Activated T-helper 1 cell treated with anti-CD3 and anti-CD28 coated beads, Interleukin-12 subunit alpha, Interleukin-12 subunit beta, Interleukin-2, Interleukin-4 antibody, amounts not matched to agents 30 ng/mL and 10 ng/mL and 1 ng/mL, durations not matched to agents 14 hours and 24 hours and 36 hours (primary cell): ENCODE data around the gene GSDMA. TPM values are rescaled to one million over a fixed set of nuclear protein-coding genes. Genes with fewer than 3 reads are reported as not detected.
A peak's percentile ranks its signal among the peaks of the same experiment; 100 is the strongest.

ENCODE experiments used
- DNase-seq: peaks from one replicate; pipeline ENCODE4 v3.0.0; 2021; ENCODE audit warnings: low spot score
- H3K27ac Mint-ChIP-seq: one replicate; pipeline ENCODE4 v1.8.0; 2021; ENCODE audit warnings: mild to moderate bottlenecking, mixed read lengths
- H3K27me3 Mint-ChIP-seq: one replicate; pipeline ENCODE4 v1.8.0; 2022; ENCODE audit warnings: mild to moderate bottlenecking, moderate library complexity, mixed read lengths; ENCODE audit not compliant: insufficient read depth
- H3K36me3 Mint-ChIP-seq: one replicate; pipeline ENCODE4 v1.8.0; 2021; ENCODE audit warnings: low read depth, mixed read lengths
- H3K4me1 Mint-ChIP-seq: one replicate; pipeline ENCODE4 v1.8.0; 2021; ENCODE audit warnings: low read depth, mixed read lengths
- H3K4me3 Mint-ChIP-seq: one replicate; pipeline ENCODE4 v1.8.0; 2021; ENCODE audit warnings: mild to moderate bottlenecking, moderate library complexity, mixed read lengths
- H3K9me3 Mint-ChIP-seq: one replicate; pipeline ENCODE4 v1.8.0; 2021; ENCODE audit warnings: mixed read lengths
- intact Hi-C: fragments of 100-400 bp; cut with micrococcal nuclease; formaldehyde crosslinking; loops from one replicate; pipeline ENCODE4 v1.15.1; 2024
- total RNA-seq: library from RNA; stranded (reverse); gene quantifications from 2 replicates; pipeline ENCODE4 v1.2.3, GENCODE V29; 2022

GSDMA gene
- total RNA-seq, 1 donor from 2014 or later: 0.73 TPM

DNA sequence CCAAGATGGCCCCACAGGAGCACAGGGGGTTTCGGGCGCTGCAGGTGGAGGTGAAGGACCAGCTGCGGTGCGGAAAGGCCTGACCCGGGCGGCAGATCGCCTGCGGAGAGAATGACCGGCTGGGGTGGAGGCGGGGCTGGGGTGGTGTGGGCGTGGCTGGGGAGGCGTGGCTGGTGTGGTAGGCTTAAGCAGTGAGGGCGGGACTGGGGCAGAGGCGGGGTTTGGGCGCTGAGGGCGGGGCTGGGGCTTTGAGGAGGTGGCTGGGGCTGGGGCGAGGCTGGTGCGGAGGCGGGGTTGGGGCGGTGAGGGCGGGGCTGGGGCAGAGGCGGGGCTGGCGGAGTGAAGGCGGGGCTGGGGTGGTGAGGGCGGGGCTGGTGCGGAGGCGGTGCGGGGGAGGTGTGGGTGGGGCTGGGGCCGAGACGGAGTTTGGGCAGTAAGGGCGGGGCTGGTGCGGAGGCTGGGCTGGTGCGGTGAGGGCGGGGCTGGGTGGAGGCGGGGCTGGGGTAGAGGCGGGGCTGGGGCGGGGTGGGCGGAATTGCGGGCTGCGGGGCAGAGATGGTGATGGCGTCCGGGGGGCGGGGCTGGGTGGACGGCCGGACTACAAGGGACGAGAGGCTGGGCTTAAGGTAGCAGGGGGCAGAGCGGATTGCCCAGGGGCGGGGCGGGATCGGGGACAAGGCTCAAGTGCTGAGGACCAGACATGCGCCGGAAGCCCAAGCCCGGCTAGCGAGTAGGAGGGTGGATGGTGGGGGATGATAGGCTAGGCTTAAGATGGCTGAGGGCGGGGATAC, 9.9 kb upstream of the GSDMA start:
- Mint-ChIP-seq H3K27ac (peak overlapping the region; percentile 77), H3K27me3 (peaks cover 3% of the 10 kb centered on the region), H3K4me3 (peak overlapping the region; percentile 79), H3K9me3 (no peaks in the 10 kb centered on the region), H3K36me3 (no peaks in the 10 kb centered on the region), H3K4me1 (peaks cover 38% of the 10 kb centered on the region)
- intact Hi-C loops: loop anchor here (1.0 kb wide), 3 partner anchors 13 to 27 kb away; partner anchors contain the start of genes LRRC3C, ORMDL3 and PSMD3
- DNase-seq: peak; percentile 79

DNA sequence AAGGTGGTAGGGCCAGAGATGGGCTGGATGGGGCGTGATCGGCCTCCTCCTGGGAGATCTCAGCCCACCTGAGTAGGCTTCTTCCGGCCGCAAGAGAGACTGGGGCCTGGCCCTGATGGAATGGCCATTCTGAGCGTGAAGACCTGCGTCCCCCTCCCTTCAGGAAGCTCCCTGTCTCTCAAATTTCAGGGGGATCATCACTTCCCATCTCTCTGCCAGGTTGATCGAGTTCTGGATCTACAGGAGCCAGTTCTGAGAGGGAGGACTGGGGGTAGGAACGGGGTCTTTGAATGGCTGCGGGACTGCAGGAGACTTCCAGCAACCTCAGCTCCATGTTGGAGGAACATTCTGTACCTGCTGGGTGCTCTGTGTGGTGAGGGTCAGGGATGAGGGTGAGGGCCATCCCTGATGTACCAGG, 9.3 kb upstream of the GSDMA start:
- intact Hi-C loops: loop anchor here (1.0 kb wide), 3 partner anchors 13 to 27 kb away; partner anchors contain the start of genes LRRC3C, ORMDL3 and PSMD3
- no peaks in the 10 kb centered on the region for H3K36me3 Mint-ChIP-seq
- no peak for DNase-seq

DNA sequence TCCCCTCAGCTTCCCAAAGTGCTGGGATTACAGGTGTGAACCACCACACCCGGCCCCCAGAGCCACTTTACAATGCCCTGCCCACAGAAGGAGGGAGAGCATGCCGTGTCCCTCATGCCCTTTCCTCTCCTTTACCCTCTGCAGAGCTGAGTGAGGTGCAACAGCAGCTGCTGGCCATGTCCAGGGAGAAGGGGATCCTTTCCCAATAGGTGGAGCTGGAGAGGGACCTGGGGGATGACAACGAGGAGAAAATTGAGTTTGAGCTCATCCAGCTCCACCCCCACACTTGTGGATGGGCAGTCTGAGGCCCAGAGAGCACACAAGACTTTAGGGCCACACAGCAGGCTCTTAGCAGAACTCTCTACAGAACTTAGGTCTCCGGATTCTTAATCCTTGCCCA, 7.9 kb upstream of the GSDMA start:
- Mint-ChIP-seq H3K27ac (no peak overlapping the region), H3K9me3 (no peaks in the 10 kb centered on the region), H3K27me3 (peaks cover 6% of the 10 kb centered on the region), H3K4me1 (peaks cover 29% of the 10 kb centered on the region), H3K4me3 (no peak overlapping the region), H3K36me3 (no peaks in the 10 kb centered on the region)
- intact Hi-C loops: no loop called here
- DNase-seq: no peak

More for the DNA sequence above, 9.3 kb upstream of the GSDMA start:
- Mint-ChIP-seq H3K4me1 (peaks cover 33% of the 10 kb centered on the region), H3K27me3 (peaks cover 6% of the 10 kb centered on the region), H3K27ac (peak overlapping the region; percentile 77), H3K4me3 (peak overlapping the region; percentile 79), H3K9me3 (no peaks in the 10 kb centered on the region)

DNA sequence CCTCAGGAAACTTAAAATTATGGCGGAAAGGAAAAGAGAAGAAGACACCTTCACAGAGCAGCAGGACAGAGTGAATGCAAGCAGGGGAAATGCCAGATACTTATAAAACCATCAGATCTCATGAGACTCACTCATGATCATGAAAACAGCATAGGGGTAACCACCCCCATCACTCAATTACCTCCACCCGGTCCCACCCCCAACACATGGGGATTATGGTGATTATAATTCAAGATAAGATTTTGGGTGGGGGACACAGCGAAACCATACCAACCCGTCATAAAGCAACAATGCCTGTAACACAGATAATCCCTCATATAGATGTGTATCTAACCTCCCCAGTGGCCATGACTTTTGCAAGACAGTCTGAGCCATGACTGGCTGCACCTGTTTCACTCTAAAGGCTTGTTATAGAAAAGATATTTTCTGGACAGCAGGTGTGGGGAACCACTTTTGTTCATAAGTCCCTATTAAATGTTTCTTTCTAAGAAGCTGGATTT, 7.0 kb upstream of the GSDMA start:
- intact Hi-C loops: no loop called here
- DNase-seq: no peak
- H3K4me3 Mint-ChIP-seq: no peak overlapping the region
- H3K27me3 Mint-ChIP-seq: peaks cover 3% of the 10 kb centered on the region
- H3K9me3 Mint-ChIP-seq: no peaks in the 10 kb centered on the region
- H3K4me1 Mint-ChIP-seq: peaks cover 32% of the 10 kb centered on the region
- H3K27ac Mint-ChIP-seq: no peak overlapping the region
- H3K36me3 Mint-ChIP-seq: no peaks in the 10 kb centered on the region

DNA sequence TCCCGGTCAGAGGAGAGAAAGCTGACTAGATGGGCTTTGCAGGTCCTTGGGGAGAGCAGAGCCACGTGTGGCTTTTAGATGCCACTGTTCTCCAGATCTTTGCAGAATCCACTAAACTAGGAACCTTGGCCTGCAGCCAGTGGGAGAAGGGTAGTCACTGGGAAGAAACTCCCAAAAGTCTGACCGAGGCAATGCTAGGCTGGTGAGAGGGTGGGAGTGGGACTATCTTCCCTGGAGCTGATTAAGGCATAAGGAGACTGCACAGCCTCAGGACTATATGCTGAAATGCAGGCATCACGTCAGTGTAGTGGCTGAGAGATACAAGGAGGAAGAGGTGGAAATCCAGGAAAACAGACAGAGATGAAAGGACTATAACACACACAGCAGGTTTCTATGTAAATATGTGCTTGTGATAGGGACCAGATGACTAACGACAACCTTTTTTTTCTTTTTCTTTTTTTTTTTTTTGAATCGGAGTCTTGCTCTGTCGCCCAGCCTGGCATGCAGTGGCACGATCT, 2.2 kb upstream of the GSDMA start:
- H3K36me3 Mint-ChIP-seq: no peaks in the 10 kb centered on the region
- intact Hi-C loops: no loop called here
- peaks cover 7% of the 10 kb centered on the region for H3K27me3 Mint-ChIP-seq
- H3K27ac Mint-ChIP-seq: no peak overlapping the region
- peaks cover 38% of the 10 kb centered on the region for H3K4me1 Mint-ChIP-seq
- no peak for DNase-seq
- no peak overlapping the region for H3K4me3 Mint-ChIP-seq
- no peaks in the 10 kb centered on the region for H3K9me3 Mint-ChIP-seq

GRCh38 chr17:39963829-39964228, 1.0 kb downstream of the GSDMA start:
- H3K36me3 Mint-ChIP-seq: no peaks in the 10 kb centered on the region
- no peak for DNase-seq
- no peak overlapping the region for H3K4me3 Mint-ChIP-seq
- peak overlapping the region; percentile 25 for H3K27ac Mint-ChIP-seq
- intact Hi-C loops: no loop called here
- peaks cover 7% of the 10 kb centered on the region for H3K27me3 Mint-ChIP-seq
- no peaks in the 10 kb centered on the region for H3K9me3 Mint-ChIP-seq
- H3K4me1 Mint-ChIP-seq: peaks cover 35% of the 10 kb centered on the region

- intact Hi-C loops: no loop called here
- no peak for DNase-seq
- Mint-ChIP-seq H3K27me3 (peaks cover 15% of the 10 kb centered on the region), H3K36me3 (no peaks in the 10 kb centered on the region), H3K9me3 (no peaks in the 10 kb centered on the region), H3K4me3 (no peak overlapping the region), H3K4me1 (peaks cover 28% of the 10 kb centered on the region), H3K27ac (no peak overlapping the region)
Observed at GRCh38 chr17:39965017-39965699, 2.4 kb downstream of the GSDMA start.

- Mint-ChIP-seq H3K27me3 (peaks cover 22% of the 10 kb centered on the region), H3K9me3 (no peaks in the 10 kb centered on the region), H3K4me3 (no peak overlapping the region), H3K4me1 (peaks cover 22% of the 10 kb centered on the region), H3K36me3 (no peaks in the 10 kb centered on the region), H3K27ac (no peak overlapping the region)
- DNase-seq: no peak
- intact Hi-C loops: no loop called here
Observed at GRCh38 chr17:39966771-39967170, 4.0 kb downstream of the GSDMA start.

DNA sequence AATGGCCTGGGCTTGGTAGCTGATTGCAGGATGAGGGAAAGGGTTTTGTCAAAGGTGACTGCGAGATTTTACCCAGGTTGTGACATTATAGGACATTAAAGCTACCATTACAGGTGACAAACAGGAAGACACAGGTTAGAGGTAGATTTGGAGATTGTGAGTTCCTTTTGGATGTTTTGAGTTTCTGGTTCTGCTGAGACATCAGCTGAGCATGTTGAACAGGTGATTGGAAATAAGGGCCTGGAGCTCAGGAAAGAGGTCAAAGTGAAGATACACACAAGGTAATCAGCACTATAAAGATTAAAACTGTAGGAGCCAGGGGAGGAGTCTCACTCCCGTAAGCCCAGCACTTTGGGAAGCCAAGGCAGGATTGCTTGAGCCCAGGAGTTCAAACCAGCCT, 6.0 kb downstream of the GSDMA start:
- Mint-ChIP-seq H3K27me3 (peaks cover 22% of the 10 kb centered on the region), H3K9me3 (no peaks in the 10 kb centered on the region), H3K36me3 (no peaks in the 10 kb centered on the region), H3K4me1 (peaks cover 4% of the 10 kb centered on the region), H3K27ac (no peak overlapping the region), H3K4me3 (no peak overlapping the region)
- intact Hi-C loops: no loop called here
- DNase-seq: no peak

- intact Hi-C loops: no loop called here
- Mint-ChIP-seq H3K27ac (no peak overlapping the region), H3K36me3 (no peaks in the 10 kb centered on the region), H3K9me3 (no peaks in the 10 kb centered on the region), H3K4me1 (no peaks in the 10 kb centered on the region), H3K27me3 (peaks cover 18% of the 10 kb centered on the region), H3K4me3 (no peak overlapping the region)
- no peak for DNase-seq
Observed at GRCh38 chr17:39969375-39969774, 6.6 kb downstream of the GSDMA start.

DNA sequence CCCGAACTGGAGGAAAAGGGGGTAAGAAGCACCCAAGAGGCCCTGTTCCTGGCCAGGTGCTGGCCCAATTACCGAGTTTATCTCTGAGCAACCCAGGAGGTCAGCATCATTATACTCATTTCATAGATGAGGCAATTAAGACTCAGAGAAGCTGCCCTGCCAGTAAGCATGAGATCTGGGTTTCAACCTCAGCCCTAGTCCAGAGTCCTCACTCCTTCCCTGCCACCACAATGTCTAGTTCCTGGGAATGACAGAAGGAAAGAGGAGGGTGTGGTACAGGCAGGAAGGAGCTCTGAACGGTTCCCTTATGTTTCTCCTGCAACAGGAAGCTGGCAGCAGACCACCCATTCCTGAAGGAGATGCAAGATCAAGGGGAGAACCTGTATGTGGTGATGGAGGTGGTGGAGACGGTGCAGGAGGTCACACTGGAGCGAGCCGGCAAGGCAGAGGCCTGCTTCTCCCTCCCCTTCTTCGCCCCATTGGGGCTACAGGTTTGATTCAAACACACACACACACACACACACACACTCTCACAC, 7.4 kb downstream of the GSDMA start:
- no peaks in the 10 kb centered on the region for H3K9me3 Mint-ChIP-seq
- no peak for DNase-seq
- H3K4me1 Mint-ChIP-seq: no peaks in the 10 kb centered on the region
- intact Hi-C loops: no loop called here
- H3K27ac Mint-ChIP-seq: no peak overlapping the region
- peaks cover 18% of the 10 kb centered on the region for H3K27me3 Mint-ChIP-seq
- no peaks in the 10 kb centered on the region for H3K36me3 Mint-ChIP-seq
- no peak overlapping the region for H3K4me3 Mint-ChIP-seq

- H3K4me1 Mint-ChIP-seq: no peaks in the 10 kb centered on the region
- H3K27ac Mint-ChIP-seq: no peak overlapping the region
- H3K9me3 Mint-ChIP-seq: no peaks in the 10 kb centered on the region
- no peak overlapping the region for H3K4me3 Mint-ChIP-seq
- peaks cover 20% of the 10 kb centered on the region for H3K27me3 Mint-ChIP-seq
- DNase-seq: no peak
- intact Hi-C loops: no loop called here
- no peaks in the 10 kb centered on the region for H3K36me3 Mint-ChIP-seq
Observed at GRCh38 chr17:39971076-39971603, 8.3 kb downstream of the GSDMA start.
